Esophagus squamous epithelium (tissue), 5 donors: ENCODE data around the gene KCNH6. TPM values are rescaled to one million over a fixed set of nuclear protein-coding genes. Genes with fewer than 3 reads are reported as not detected.

Source experiments
- DNase-seq: peaks from one replicate; lab custom pipeline; 2025; lab: John Stamatoyannopoulos, UW
- H3K27ac ChIP-seq, 4 donors: fragments of 200-600 bp; sonication (generic); one replicate each; pipeline ENCODE4 v1.5.1; 2016 to 2019; ENCODE audit warnings: mild to moderate bottlenecking in 1 of 4
- H3K27me3 ChIP-seq, 4 donors: fragments of 200-600 bp; sonication (generic); 1 replicate in 3 of 4; 2 replicates in 1 of 4; pipeline versions ENCODE4 v1.5.1 to v1.6.0; 2017 to 2021; ENCODE audit warnings: antibody characterized with exemption in 1 of 4
- H3K36me3 ChIP-seq, 3 donors: fragments of 200-600 bp; sonication (generic); one replicate each; pipeline ENCODE4 v1.5.1; 2016 to 2019
- H3K4me1 ChIP-seq, 3 donors: fragments of 200-600 bp; sonication (generic); one replicate each; pipeline ENCODE4 v1.5.1; 2017 to 2019
- H3K4me3 ChIP-seq, 4 donors: fragments of 200-600 bp; sonication (generic); 1 replicate in 3 of 4; 2 replicates in 1 of 4; pipeline ENCODE4 v1.5.1; 2016 to 2019; ENCODE audit warnings: mild to moderate bottlenecking in 2 of 4, moderate library complexity in 1 of 4
- H3K9me3 ChIP-seq, 3 donors: fragments of 200-600 bp; sonication (generic); one replicate each; pipeline ENCODE4 v1.5.1; 2016 to 2019
- POLR2A ChIP-seq, 4 donors: fragments of 450-650 bp; IDR thresholded peaks; one replicate each; pipeline ENCODE4 v1.6.1; 2017; ENCODE audit warnings: antibody characterized with exemption in 4 of 4, mild to moderate bottlenecking in 4 of 4, moderate library complexity in 3 of 4
- WGBS, 2 donors: methylation state at CpG; one replicate each; pipeline ENCODE4 v1.1.5; 2018; 5-methylcytosine and 5-hydroxymethylcytosine counted together
- intact Hi-C: fragments of 100-400 bp; cut with DNase I; formaldehyde crosslinking; loops from one replicate; pipeline ENCODE4 v1.15.0; 2022
- total RNA-seq, 4 donors: library from RNA; depleted of rRNA; stranded (reverse); fragments of >200 nt; gene quantifications; one replicate each; pipeline ENCODE4 v1.1.0, GENCODE V29; 2016
- TF ChIP-seq, protein P1 (sequence below), 6 experiments: fragments of 450-650 bp in 4 of 6; fragments of 200-600 bp in 2 of 6; sonication (generic) in 2 of 6; IDR thresholded peaks; one replicate each; pipeline ENCODE4 v1.5.1; 2016 to 2019; ENCODE audit warnings: antibody characterized with exemption in 6 of 6, mild to moderate bottlenecking in 4 of 6, moderate library complexity in 4 of 6
- donor health status: DM: yes; HTN: yes; CAD: no.

Gene KCNH6
- total RNA-seq, 4 donors from 2014 or later: not detected

DNA sequence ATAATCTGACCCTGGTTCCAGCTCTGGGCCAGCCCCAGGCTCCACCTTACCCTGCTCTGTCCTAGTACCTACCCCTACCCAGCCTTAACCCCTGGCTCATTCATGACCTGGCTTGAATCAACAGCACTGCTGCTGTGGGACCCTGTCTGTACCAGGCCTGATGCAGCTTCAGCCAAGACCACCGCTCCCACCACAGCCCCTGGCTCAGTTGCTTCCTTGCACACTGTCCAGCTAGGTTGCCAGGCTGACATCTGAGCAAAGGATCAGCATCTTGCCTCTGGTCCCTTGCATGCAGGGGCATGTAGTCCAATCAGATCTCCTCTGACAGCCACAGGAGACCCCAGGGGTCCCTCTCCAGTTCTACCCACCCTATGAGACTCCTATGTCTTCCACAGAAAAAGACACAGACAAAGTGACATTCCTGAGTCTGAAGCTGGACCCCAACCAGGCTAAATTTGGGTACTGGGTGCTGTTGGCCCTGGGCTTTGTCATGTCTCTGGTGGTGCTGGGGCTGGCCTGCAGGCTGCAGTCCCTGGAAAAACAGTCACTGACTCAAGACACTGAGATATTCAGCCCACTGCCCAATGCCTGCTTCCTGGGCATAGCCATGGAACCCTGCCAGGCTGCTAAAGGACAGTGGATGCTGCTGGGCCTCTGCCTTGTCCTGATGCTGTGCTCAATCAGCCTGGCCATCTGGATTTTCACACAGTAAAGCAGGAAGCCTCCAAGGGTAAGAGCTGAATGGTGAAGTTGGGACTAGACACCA is 3.9 kb upstream of the KCNH6 start:
- Histone ChIP-seq H3K4me3 (no peak overlapping the region), H3K4me1 (peaks cover 0 to 9% (median 5%) of the 10 kb centered on the region in 3 donors), H3K36me3 (no peaks in the 10 kb centered on the region), H3K27ac (no peak overlapping the region), H3K9me3 (no peaks in the 10 kb centered on the region), H3K27me3 (peaks cover 0 to 69% (median 0%) of the 10 kb centered on the region in 4 donors)
- intact Hi-C loops: no loop called here
- 50 to 67% methylated on average over 1 of the region's 1 CpG for WGBS, 2 donors
- DNase-seq: no peak
- TF ChIP-seq, protein P1, sequence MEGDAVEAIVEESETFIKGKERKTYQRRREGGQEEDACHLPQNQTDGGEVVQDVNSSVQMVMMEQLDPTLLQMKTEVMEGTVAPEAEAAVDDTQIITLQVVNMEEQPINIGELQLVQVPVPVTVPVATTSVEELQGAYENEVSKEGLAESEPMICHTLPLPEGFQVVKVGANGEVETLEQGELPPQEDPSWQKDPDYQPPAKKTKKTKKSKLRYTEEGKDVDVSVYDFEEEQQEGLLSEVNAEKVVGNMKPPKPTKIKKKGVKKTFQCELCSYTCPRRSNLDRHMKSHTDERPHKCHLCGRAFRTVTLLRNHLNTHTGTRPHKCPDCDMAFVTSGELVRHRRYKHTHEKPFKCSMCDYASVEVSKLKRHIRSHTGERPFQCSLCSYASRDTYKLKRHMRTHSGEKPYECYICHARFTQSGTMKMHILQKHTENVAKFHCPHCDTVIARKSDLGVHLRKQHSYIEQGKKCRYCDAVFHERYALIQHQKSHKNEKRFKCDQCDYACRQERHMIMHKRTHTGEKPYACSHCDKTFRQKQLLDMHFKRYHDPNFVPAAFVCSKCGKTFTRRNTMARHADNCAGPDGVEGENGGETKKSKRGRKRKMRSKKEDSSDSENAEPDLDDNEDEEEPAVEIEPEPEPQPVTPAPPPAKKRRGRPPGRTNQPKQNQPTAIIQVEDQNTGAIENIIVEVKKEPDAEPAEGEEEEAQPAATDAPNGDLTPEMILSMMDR (IDR thresholded peaks at IDR 0.05): no peak
- TF ChIP-seq POLR2A (IDR thresholded peaks at IDR 0.05): no peak

DNA sequence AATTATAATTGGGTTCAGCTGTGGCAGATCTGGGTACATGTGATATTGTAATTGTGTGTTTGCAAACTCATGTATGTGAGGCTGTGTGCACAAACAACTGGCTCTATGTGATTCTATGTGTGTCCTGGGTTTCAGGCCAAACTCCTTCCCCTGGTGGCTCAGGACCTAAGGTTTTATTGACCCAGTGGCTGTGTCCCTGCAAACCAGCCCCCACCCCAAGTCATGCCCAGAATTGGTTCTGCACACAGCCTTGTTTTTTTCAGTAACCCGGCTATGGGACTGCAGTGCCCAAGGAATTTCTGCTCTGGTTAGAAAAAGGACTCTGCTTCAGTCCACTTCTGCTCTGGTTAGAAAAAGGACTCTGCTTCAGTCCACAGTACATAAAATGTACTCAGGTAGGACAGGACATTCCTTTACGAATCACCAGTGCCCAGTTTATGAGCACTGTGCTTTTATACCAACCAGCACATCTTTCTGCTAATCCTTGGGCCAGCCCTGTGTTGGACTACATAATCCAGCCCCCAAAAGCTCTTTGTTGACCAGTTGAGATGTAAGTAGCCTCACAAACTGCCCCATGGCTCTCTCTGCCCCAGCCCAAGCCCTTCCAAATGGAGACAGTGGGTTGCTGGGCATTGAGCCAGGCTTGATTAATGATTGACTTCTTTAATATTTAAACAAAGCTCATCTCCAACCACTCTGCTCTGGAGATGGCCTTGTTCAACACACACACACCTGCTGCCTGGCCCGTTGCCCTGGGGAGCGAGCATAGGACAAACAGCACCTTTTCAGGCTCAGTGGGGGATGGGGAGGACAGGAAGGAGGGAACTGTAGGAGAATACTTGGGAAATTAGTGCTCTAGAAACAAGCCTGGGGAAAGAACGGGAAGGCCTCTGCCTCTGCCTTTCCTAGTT is 2.9 kb upstream of the KCNH6 start:
- Histone ChIP-seq H3K4me1 (peaks cover 0 to 9% (median 5%) of the 10 kb centered on the region in 3 donors), H3K9me3 (no peaks in the 10 kb centered on the region), H3K27ac (no peak overlapping the region), H3K27me3 (peaks cover 0 to 79% (median 0%) of the 10 kb centered on the region in 4 donors), H3K36me3 (no peaks in the 10 kb centered on the region), H3K4me3 (no peak overlapping the region)
- intact Hi-C loops: no loop called here
- no peak for TF ChIP-seq POLR2A (IDR thresholded peaks at IDR 0.05)
- TF ChIP-seq, protein P1 (IDR thresholded peaks at IDR 0.05): no peak
- 51 to 63% methylated on average over 3 to 4 of the region's 5 CpGs for WGBS, 2 donors
- no peak for DNase-seq

DNA sequence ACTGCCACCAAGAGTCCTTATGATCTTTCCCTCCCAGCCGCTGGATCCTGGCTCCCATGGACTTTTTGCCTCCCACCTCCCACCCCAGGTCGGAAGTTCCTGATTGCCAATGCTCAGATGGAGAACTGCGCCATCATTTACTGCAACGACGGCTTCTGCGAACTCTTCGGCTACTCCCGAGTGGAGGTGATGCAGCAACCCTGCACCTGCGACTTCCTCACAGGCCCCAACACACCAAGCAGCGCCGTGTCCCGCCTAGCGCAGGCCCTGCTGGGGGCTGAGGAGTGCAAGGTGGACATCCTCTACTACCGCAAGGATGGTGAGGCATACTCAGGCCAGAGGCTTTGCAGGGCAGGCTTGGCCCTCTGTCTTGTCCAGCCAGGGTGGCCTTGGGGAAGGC is 893 bp downstream of the KCNH6 start:
- intact Hi-C loops: no loop called here
- Histone ChIP-seq H3K27me3 (peaks cover 0 to 77% (median 0%) of the 10 kb centered on the region in 4 donors), H3K4me3 (no peak overlapping the region), H3K4me1 (peaks cover 0 to 9% (median 5%) of the 10 kb centered on the region in 3 donors), H3K36me3 (no peaks in the 10 kb centered on the region), H3K9me3 (no peaks in the 10 kb centered on the region), H3K27ac (no peak overlapping the region)
- DNase-seq: no peak
- TF ChIP-seq POLR2A (IDR thresholded peaks at IDR 0.05): no peak
- TF ChIP-seq, protein P1 (IDR thresholded peaks at IDR 0.05): no peak
- 81 to 85% methylated on average over 4 to 13 of the region's 14 CpGs for WGBS, 2 donors

DNA sequence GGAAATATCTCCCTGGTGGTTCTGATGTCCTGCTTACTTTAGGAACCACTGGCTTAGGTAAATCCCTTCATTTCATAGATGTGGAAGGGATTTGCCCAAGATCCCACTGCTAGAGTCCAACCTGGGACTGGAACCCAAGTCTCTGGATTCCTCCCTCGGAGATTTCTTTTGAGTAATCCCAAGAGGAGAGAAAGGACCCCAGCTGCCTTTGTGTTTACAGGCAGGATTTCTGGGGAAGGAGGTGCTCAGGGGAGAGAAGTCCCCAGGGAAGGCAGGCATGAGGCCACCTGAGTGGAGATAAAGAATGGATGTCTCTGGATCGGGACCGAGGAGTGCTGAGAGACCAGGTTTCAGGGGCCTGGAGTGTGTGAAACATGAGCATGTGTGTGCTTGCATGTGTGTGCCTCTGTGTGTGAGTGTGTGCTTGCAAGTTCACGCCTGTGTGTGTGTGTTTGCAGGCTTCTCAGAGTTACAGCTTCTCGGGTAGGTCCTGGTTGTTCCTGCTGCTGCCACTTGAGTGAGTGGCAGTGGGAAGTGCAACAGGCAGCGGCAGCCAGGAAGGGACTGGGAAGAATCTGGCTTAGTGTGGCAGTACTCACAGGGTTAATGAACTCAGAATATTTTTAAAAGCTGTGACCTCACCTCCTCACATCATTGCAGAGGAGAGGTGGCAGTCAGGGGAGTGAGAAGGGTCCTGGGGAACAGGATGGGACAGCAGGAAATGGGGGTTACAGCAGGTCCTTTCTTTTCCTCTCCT is 2.2 kb downstream of the KCNH6 start:
- TF ChIP-seq, protein P1 (IDR thresholded peaks at IDR 0.05): no peak
- TF ChIP-seq POLR2A (IDR thresholded peaks at IDR 0.05): no peak
- Histone ChIP-seq H3K27me3 (peaks cover 0 to 64% (median 0%) of the 10 kb centered on the region in 4 donors), H3K9me3 (no peaks in the 10 kb centered on the region), H3K4me3 (no peak overlapping the region), H3K36me3 (no peaks in the 10 kb centered on the region), H3K27ac (no peak overlapping the region), H3K4me1 (peaks cover 0 to 9% (median 5%) of the 10 kb centered on the region in 3 donors)
- intact Hi-C loops: no loop called here
- 47 to 57% methylated on average over 6 of the region's 6 CpGs for WGBS, 2 donors
- no peak for DNase-seq
